Muscle of back (tissue), 11 donors: ENCODE data around the gene GXYLT2. TPM values are rescaled to one million over a fixed set of nuclear protein-coding genes. Genes with fewer than 3 reads are reported as not detected.

ENCODE experiments used
- DNase-seq, 3 donors: peaks; one replicate each; pipeline versions ENCODE4 v3.0.0 to v3.0.0-alpha.2; 2013
- polyA plus RNA-seq, 10 donors: library from polyadenylated mRNA; unstranded; fragments of 120-200 nt; gene quantifications; one replicate each; pipeline ENCODE4 v1.2.1, GENCODE V29; 2013; ENCODE audit not compliant: insufficient read length in 10 of 10

Gene GXYLT2
- polyA plus RNA-seq, 10 donors: 24.4 to 43.6 (median 34.2) TPM

DNA sequence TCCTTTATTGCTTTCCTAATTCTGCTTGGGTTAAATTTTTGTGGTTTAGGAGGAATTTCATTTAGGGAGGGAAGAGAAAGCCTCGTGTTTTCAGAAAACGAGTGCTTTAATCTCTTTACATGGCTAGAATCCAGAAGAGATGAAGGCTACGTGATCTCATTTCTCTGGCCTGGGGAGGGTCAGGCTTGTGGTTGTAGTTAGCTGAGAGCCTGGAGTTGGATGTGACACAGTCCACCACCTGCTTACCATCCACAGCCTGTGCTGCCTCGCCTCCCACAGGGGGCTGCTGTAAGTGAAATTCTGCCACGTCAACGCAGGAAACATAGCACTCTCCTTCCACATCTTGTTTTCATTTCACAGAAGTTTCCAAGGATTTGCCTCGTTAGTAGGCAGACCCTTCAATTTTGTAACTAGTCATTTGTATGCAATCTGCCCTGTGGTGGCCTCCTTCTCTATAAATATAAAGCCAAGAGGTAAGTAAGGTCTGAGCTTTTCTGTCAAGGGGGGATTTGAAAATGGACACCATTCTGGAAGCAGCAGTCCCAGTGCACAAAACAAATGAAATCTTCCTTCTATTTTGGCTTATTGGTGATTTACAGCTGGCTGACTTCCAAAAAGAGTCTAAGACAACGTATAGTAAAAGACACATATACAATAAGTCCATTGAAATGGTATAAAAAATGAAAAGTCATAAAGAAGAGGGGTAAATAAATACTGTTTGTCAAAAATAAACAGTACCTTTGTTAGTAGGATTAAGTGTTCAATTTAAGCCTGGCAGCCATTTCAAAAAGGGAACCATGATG is 3.4 kb downstream of the GXYLT2 start:
- peak; percentile 82 to 96 (median 94) for DNase-seq

DNA sequence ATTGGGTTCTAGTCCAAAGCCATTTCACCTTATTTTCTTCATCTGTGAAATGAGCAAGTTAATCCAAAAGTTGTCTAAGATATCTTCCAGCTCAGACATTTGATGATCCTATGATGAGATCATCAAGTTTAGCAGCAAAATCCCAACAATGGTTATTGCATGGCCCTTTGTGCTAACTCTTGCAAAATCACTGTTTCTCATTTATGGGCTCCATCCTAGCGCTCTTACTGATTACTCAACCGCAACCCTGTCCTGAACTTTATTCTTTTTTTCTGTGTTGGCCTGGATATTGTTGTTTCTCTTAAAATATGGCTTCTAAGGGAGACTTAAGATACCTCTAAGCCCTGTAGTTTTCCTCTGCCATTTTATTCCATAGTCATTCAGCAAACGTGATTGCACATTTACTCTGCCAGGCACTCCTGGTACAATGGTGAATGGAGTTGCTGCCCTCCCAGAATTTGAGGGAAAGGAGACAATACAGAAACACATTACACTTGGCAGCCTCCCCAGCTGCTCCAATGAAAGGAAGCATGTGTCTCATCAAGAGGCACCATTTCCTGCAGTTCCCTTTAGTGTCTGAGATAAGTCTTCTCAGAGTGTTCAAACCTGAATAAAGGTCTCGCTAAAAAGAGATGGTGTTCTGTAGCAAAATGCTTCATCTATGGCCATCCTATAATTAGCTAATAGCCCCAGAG is 4.4 kb downstream of the GXYLT2 start:
- peak; percentile 75 to 87 (median 86) for DNase-seq

DNA sequence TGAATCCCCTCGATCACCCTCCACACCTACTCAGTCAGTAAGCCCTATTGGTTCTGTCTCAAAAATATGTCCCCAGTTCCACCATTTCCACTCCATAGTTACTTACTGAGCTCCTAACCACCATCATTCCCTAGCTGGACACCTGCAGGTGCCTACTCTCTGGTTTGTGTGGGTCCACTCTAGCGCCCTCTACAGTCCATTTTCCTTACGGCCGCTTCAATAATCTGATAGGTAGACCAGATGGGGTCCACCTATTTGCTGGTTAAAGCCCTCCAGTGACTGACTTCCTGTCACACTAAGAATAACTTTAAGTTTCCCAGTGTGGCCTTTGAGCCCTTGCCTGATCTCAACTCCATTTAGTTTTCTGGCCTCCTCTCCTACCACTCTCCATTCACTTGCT is 5.0 kb downstream of the GXYLT2 start:
- no peak for DNase-seq

DNA sequence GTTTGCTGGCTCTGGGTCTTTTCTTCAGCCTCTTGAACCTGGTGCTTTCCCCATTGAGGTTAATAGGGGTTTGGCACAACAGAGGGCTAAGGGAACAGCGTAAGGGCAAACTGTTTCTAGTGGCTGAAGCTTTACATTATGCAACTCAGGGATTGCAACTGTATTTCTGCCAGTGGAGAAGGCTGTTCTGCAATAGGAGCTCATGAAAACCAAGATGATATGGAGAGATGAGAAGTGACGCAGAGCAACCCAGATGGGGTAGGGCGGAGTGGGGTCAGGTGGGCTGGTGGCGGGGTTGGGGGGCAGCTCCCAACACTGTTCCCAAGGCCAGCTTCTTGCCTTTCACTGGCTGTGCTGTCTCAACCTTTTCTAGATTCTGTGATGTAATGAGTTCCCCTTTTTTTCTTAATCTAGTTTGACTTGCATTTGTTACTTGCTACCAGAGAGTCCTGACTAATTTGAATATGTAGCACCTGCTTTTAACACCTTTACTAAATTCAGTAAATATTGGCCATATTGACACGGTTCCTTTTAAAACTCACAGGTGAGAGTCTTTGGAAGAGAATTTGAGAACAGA is 7.2 kb downstream of the GXYLT2 start:
- DNase-seq: no peak

GRCh38 chr3:72896996-72897757 is 9.3 kb downstream of the GXYLT2 start:
- no peak for DNase-seq

GRCh38 chr3:72897758-72898007 is 9.8 kb downstream of the GXYLT2 start:
- no peak for DNase-seq

DNA sequence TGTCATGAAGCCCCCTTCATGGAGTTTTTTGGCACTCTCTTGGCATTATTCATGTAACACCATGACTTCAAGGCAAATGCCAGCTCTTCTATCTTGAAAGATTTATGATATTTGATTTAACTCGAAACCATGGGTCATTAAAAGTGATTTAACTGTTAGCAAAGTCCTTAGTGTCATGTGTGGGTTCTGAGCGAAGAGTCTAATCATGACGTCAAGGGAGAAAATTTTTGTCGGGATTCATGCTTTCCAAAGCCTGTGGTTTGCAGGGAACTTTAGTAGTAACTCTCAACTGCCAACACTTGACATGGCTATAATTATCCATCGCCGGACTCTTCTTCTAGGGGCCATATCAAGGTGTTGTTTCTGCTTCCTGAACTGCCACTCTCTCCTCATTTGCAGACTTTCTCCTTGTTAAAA is 11.5 kb downstream of the GXYLT2 start:
- DNase-seq: no peak

DNA sequence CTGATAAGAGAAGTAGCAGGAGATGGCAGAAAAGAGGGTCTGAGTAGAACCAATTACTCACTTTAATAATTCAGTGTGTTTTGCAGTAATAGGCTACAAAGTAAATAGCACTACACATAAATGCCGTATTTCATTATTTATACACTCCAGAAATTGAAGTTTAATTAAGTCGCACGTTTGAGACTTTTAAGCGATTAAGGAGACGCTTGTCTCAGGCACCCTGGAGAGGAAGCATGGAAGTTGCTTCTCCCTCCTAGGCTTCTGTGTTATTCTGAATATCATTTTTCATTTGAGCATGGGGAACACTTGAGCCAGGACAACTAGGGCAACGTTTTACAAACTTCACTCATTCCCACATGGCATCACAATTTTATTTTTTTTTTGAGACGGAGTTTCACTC is 12.2 kb downstream of the GXYLT2 start:
- DNase-seq: no peak

GRCh38 chr3:72901840-72902239 is 14.0 kb downstream of the GXYLT2 start:
- no peak for DNase-seq

DNA sequence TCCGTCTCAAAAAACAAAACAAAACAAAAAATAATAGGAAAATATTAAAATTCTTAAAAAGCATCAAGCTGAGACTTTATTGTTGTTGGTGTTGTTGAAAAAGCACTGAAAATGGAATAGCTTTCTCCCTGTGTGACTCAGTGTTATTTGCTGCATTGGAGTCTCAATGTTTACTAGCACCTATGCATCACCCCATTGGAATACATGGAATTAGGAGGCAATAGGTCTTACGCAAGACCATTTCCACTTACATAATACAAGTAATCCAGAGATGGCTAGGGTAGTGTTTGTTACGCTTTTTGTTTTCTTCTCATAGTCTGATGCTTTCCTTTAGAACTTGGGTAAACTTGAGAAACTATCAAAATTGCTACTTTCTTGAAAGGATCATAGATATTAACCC is 15.2 kb downstream of the GXYLT2 start:
- DNase-seq: peak in 1 of 3 donors; percentile 45

- no peak for DNase-seq
Measured at GRCh38 chr3:72904163-72904562, 16.3 kb downstream of the GXYLT2 start.

DNA sequence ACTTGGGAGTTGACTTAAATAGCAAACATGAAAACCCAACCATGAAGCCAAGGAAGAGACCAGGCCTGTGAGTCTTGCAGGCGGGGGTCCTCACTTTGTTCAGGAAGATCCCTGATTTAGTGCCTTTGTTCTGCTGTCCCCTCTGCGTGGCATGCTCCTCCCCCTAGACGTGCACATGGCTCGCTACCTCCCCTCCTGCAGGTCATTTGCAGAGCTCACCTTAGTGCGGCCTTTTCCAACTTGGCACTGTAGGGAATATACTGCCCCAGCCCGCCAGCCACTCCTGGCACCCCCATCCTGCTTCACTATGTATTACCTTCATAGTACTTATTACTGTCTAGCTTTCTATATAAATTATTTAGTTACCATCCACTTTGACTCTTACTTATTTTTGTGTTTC is 18.3 kb downstream of the GXYLT2 start:
- DNase-seq: no peak

- DNase-seq: peak; percentile 95 to 98 (median 96)
Measured at GRCh38 chr3:72907131-72907711, 19.4 kb downstream of the GXYLT2 start.

DNA sequence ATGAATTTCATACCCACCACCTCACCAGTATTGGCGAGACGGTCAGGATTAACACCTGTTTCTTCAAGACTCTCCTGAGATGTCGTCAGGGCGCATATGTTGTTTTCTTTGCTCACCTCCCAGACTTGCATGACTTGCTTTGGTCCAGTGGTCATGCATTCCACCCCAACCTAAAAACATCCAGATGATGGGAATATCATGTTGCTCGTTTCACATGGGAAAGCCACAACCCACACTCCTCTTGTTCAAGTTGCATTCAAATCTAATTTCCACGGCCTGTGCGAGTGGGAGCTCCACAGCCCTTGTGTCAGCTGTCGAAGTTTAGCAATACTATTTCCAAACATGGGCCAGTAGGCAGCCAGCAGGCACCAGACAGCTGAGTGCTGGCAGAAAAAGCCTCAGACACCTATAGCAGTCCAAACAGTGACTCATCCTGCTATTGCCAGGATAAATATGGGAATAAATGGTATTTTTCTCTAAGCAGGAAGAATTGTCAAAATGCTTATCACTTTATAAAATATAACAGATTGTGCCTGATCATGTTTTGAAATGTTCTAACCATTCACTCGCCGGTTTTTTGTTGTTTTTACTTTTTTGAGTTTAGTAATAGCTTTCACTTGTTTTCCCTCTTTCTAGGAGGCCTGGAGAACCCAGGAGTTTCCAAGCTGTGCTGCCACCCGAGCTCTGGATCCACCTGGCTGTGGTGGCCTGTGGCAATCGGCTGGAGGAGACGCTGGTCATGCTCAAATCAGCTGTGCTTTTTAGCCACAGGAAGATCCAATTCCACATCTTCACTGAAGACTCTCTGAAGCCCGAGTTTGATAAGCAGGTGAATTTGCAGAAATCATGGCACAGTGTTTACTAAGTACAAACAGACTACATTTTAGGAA is 20.1 kb downstream of the GXYLT2 start:
- peak; percentile 83 to 96 (median 89) for DNase-seq

GRCh38 chr3:72909591-72909990 is 21.7 kb downstream of the GXYLT2 start:
- no peak for DNase-seq

GRCh38 chr3:72912532-72912931 is 24.7 kb downstream of the GXYLT2 start:
- DNase-seq: no peak

DNA sequence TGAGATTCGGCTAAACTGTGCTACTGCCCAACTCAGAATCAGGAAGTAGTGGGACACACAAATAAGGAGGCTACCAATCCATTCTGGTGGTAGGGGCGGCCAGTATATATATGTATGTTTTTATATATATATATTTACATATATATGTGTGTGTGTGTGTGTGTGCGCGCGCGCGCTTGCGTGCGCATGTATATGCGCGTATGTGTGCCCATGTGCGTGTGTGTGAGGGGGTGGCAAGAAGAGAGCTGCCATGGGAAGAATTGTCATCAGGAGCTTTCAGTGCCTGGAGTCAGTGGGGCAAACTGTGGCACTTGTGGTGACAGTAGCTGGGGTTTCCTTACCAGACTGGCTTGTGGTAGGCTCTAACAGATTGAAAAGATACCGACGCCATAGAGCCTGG is 26.5 kb downstream of the GXYLT2 start:
- DNase-seq: no peak

DNA sequence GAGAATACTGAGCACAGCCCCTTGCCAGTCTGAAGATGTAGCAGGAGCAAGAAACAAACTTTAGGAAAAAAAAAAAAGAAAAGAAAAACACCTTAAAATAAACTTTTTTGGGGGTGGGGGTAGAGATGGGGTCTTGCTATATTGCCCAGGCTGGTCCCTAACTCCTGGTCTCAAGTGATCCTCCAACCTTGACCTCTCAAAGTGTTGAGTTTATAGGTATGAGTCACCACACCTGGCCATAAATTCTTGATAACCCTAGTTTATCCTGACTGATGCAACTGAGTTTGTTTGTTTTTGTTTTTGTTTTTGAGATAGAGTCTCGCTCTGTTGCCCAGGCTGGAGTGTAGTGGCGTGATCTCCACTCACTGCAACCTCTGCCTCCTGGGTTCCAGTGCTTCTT is 28.4 kb downstream of the GXYLT2 start:
- no peak for DNase-seq

DNA sequence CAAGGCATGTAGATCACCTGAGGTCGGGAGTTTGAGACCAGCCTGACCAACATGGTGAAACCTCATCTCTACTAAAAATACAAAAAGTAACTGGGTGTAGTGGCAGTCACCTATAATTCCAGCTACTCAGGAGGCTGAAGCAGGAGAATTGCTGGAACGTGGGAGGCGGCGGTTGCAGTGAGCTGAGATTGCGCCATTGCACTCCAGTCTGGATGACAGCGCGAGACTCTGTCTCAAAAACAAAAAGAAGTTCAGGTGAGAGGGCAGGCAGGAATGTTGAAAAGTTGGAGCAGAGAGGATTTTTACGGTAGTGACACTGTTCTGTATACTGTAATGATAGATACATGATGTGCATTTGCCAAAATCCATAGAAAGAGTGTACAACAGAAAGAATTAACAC is 31.7 kb downstream of the GXYLT2 start:
- no peak for DNase-seq

GRCh38 chr3:72924055-72924454 is 36.2 kb downstream of the GXYLT2 start:
- DNase-seq: no peak
